GM12872 (cell line): Measurements from ENCODE around the gene C1orf198.

ENCODE experiments used
- TF ChIP-seq, protein P1 (sequence below): IDR thresholded peaks from 3 replicates; pipeline ENCODE4 v1.5.1; 2011; ENCODE audit warnings: low read depth, mild to moderate bottlenecking, low read length, moderate library complexity; ENCODE audit not compliant: insufficient read depth

C1orf198 gene

DNA sequence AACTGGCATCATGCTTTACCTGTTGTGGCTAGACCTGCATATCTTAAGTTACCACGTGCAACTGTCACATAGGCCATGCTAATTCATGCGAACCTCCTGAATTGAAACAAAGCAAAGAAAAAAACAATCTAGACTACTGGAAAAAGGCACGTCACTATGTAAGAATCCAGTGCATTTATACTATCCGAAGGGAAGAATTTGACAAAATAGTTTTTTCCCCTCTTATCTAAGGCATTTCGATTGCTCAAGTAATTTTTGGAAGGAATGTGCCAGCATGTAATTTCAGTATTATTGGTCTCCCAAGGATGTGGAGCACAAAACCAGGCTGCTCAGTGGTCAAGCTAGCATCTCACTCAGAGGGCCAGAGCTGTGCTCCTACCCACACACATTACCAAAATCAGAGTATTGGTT is 31.5 kb upstream of the C1orf198 start:
- TF ChIP-seq, protein P1, sequence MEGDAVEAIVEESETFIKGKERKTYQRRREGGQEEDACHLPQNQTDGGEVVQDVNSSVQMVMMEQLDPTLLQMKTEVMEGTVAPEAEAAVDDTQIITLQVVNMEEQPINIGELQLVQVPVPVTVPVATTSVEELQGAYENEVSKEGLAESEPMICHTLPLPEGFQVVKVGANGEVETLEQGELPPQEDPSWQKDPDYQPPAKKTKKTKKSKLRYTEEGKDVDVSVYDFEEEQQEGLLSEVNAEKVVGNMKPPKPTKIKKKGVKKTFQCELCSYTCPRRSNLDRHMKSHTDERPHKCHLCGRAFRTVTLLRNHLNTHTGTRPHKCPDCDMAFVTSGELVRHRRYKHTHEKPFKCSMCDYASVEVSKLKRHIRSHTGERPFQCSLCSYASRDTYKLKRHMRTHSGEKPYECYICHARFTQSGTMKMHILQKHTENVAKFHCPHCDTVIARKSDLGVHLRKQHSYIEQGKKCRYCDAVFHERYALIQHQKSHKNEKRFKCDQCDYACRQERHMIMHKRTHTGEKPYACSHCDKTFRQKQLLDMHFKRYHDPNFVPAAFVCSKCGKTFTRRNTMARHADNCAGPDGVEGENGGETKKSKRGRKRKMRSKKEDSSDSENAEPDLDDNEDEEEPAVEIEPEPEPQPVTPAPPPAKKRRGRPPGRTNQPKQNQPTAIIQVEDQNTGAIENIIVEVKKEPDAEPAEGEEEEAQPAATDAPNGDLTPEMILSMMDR: no peak

DNA sequence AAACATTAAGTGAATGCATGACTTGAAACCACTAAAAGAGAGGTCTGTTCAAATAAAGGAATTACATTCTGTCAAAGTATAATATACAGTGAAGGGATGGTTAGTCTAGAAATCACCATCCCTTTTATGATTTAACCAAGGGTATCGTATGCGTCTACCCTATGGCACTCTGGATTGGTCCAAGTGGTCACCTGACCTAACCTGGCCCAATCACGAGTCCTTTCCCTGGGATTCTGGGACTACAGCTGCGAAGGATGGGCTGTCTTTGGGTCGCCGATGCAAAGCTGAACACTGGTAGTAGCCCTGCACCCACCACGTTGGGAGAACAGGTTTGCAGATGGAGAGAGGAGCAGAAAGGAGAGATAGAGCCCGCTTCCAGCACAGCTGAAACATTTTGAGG is 30.4 kb upstream of the C1orf198 start:
- TF ChIP-seq, protein P1: no peak

DNA sequence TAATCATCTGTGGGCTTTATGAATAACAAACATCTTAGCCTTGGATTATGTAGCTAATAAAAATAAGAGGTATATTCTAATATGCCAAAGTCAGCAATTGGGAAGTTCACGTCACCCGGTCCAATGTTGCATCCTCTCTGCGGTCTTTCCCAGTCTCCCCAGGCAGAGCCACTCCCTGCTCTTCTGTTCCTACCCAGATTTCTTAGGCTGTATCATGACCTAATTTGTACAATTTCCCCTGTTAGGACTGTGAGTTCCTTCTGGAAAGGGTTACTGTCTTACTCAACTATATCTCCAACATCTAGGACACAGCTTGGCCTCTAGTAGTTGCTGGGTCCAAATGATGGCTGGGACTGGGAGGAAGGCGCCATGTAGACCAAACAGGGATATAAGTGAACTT is 29.8 kb upstream of the C1orf198 start:
- TF ChIP-seq, protein P1: no peak

DNA sequence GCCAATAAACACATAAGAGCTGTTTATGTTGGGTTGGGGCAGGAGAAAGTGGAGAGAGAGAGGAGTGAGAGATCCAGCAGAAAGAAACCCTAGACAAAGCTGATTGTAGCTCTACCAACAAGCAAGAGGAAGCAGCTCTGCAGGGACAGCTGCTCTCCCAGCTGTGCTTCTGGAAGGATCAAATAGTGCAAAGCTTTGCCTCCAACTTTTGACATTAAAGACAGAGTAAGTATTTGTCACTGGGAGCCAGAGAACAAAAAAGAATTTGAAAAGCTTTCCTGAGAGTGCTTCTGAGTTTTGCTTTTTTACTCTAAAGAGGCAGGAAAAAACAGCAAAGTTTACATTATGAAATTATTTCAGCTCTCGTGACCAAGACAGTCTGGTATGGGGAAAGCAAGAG is 28.5 kb upstream of the C1orf198 start:
- TF ChIP-seq, protein P1: no peak

DNA sequence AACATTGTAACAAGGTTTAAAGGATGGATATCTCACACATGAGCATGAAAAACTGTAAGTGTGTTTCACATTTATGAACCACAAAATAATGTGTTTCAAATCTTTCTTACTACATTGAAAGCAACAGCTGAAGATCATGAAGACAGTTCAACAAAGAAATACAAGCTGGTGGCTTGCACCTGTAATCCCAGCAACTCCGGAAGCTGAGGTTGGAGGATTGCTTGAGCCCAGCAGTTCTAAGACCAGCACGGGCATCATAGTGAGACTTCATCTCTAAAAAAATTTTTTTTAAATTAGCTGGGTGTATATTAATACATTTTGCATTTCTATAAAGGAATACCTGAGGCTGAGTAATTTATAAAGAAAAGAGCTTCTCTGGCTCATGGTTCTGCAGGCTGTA is 27.1 kb upstream of the C1orf198 start:
- TF ChIP-seq, protein P1: no peak

DNA sequence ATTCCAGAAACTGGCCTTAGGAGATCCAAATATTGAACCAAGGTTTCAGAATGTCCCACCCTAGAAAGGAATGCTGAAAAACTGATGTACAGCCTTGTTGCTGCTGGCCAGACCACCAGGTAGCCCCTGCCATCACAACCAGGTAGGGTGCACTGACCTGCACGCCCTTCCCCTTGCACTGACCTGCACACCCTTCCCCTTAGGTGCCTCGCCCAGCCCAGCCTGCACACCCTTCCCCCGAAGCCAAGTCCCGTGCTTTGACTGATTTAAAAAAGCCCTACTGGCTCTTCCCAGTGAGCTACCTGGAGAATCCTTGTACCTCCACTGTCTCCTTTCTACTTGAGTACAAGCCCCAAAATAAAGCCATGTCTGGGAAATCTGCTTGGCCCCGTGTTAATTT is 26.3 kb upstream of the C1orf198 start:
- TF ChIP-seq, protein P1: no peak

DNA sequence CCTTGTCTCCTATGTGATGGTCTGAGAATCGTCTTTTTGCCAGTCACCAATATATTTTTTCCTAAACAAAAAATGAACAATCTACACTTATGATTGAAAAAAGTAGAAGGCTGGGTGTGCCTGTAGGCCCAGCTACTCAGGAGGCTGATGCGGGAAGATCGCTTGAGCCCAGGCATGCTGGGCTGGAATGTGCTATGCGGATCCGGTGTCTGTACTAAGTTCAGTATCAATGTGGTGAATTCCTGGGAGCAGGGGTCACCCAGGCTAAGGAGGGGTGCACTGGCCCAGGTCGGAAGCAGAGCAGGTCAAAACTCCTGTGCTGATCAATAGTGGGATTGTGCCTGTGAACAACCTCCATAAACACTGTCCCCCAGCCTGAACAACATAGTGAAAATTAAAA is 25.7 kb upstream of the C1orf198 start:
- TF ChIP-seq, protein P1: no peak

DNA sequence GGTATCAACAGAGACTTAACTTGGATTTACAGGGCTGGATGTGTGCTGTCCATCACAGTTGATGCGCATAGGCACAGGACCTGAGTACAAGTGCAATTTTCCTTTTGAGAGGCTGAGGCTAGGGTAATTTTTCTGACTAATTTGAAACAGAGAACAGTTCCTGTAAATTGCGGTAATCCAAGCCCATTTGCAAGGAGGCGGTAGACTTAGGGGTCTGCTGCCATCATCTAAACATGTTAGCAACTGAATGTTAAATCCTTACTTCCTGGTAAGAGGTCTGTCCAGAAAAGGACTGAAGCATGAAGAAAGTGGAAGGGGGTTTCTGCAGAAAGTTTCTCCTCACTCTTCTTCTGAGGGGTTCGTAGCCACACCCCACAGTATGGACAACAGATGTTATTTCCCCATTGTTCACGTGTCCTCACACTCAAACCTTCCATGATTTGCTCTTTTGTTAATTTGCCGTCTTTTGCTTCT is 23.7 kb upstream of the C1orf198 start:
- TF ChIP-seq, protein P1: no peak
